Activated CD4-positive, alpha-beta T cell treated with anti-CD3 and anti-CD28 coated beads, Interleukin-10, Interleukin-2, amounts not matched to agents 100 ng/mL and 50 ng/mL, durations not matched to agents 16 hours and 8 hours (primary cell): ENCODE data around the gene SMOC1.

Source experiments
- DNase-seq: peaks from one replicate; pipeline ENCODE4 v3.0.0-alpha.2; 2020

SMOC1 gene

DNA sequence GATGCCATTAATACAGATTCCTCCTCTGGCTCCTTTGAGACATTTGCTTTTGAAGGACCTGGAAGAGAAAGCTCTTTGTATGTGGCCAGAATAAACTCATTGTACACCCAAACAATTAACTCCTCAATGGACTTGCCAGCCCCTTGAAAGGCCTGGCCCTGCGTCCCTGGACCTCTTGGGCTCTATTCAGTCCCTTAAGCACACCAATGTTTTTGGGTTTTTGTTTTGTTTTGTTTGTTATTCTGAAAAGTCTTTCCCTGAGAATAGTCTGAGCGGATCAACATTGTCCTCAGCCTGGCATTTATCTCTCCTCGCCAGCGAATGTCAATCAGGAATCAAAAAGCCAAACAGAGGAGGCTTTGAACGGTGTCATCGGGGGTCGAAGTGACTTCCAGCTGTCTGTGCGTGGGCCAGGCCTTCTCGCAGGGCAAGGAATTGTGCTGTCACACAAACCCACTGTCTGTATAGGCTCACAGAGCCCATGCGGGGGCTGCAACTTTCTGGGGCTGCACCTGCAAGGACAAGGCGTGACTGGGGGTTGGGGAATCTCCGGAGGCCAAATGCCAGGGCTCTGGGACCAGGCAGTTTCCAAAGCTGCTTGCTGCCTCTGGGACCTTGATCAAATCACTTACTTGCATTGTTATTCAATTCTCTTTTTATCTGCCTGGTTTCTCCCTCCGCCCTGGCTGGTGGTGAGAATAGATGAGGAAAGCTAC lies 108.3 kb downstream of the SMOC1 start:
- DNase-seq, result no peak

DNA sequence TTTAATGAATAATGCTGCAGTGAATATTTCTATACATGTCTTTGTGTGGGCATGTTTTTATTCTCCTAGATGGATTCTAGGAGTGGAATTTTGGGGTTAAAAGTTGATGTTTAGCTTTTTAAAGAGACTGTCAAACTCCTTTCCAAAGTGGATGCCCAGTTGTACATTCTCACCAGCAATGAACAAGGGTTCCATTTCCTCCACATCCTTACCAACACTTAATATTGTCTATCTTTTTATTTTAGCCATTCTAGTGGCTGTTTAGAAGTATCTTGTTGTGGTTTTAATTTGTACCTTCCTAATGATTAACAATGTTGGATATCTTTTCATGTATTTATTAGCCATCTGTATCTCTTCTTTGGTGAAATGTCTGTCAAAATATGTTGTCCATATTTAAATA lies 109.8 kb downstream of the SMOC1 start:
- DNase-seq, result no peak

DNA sequence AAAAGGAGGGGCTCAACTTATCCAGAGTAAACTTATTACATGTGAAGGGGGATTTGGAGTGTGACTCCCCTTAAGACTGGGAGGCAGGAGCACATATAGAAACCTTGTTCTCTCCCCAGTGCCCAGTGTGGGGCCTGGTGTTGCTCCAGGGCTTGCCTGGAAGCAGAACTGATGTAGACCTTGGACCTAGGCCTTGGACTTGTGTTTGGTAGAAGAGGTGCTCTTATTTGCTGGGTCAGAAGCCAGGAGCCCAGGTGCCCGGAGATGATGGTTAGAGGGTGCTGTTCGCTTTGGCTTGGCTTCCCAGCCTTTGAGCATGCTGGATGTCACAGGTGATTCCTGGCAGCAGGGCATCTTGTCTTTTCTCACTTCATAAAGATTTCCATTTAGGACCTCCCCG lies 110.4 kb downstream of the SMOC1 start:
- no peak for DNase-seq

DNA sequence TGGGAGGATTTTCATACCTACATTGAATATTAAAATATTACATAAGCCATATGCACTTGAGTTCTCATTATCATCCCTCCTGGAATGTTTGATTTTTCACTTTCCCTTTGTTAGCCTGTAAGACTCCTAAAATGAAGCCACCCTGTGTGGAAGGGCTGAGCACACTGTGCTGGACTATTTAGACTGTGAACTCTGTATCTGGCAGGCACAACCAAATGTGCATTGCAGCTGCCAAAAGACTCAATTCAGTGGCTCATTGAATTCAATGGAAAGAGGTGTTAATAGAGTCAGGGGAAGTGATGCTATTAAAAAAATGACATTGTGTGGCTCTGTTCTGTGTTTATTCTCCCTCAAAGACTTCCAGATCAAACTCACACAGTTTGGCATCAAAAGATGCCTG lies 111.1 kb downstream of the SMOC1 start:
- DNase-seq, result no peak

DNA sequence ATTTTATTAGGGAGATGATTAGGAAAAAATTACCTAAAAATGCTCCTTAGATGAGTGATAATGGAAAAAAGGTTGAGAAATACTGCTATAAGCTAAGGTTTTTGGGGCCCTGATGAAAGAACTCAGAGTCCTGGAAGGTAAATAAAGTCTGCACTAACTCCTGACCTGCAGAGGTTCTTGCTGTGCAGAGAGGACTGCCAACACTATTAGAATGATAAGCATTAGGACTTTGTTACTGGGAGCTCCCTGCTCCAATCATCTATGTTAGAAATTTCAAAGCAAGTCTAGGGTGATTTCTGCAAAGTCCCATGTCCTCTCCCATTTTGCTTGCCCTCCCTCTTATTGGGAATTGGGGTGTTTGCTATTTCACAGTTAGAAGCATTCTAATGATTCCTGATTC lies 112.2 kb downstream of the SMOC1 start:
- DNase-seq, result no peak

DNA sequence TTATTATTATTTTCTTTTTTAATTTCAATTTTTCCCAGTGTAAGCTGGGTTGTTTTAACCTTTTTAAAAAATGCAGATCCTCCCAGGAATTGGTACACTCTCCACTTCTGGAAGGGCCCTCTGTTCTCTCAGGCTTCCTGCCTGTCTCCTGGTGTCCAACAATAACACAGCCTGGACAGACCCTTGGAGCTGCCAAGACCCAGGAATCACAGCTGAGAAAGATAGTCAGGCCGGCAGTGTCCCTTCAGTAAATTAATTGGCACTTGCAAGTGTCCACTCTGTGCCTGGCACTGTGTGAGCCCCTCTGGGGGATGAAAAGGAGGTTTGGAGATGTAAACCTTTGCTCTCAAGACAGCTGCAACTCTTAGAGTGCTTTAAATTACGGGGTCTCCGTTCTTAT lies 113.3 kb downstream of the SMOC1 start:
- no peak for DNase-seq

DNA sequence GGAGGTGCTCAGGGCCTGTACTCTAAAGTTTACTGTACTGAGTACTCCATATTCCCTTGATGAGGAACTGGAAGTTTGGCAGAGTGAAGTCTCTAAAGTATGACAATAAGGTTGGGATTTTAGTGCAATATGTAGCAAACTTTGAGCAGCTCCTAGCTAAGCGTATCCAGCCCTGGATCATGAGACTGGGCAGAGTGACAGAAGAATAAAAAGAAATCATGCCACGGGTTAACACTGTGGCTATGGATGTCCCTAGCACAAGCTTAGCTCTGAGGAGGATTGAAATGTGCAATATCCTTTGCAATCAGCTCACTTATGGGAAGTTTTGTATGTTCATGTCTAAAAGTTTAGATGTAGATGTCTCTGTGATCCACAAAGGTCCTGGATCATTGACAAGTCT lies 114.1 kb downstream of the SMOC1 start:
- DNase-seq, result no peak

DNA sequence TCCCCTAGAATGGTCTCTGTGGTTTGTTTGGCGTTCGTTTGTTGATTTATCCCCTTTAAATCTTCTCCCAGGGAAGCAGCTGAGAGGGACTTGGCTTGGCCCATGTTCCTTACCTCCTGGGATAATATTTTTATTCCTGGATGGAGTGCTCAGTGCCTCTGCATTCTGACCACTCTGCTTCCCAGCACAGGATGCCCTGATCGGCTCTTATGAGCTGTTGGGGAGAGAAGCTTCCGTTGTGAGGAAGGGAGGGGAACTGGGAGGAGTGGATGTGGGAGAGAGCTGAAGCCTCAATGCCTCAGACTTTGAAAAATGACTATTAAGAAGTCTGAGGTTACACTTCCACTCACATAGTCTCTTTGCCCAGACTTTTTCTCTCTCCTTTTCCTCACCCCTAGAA lies 114.8 kb downstream of the SMOC1 start:
- DNase-seq, result no peak

DNA sequence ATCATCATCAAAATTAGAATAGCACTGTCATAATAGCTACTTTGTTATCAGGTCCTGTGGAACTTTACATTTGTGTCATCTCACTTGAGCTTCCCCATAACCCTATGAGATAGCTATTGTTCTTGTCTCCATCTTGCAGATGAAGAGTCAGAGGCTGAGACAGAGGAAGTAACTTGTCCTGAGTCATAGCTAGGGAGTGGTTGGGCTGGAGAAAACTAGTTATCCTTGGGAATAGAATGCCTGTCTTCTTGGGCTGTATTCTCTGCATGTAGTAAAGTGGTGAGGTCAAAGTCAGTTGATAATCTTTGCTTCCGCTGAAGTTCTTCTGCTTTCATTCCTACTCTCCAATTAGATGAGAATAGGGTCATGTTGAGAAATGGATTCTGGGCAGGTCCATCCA lies 117.0 kb downstream of the SMOC1 start:
- no peak for DNase-seq

DNA sequence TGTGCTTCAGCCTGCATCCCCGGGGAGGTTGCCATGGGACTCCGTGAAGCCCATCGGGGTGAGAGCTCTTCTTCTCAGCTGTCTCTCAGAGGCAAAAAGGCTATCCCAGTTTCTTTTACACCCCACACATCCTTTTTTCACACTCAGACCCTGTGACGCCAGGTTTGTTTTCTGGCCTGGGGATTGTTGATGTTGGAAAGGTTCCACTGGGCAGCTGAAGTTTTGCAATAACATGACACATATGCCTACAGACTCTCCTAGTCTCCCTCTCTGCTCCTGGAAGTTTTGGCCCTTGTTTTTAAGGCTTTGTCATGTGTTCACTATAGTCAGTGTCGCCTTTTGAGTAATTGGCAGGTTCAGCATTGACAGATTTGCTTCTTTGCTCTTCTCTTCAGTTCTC lies 118.6 kb downstream of the SMOC1 start:
- DNase-seq, result no peak

DNA sequence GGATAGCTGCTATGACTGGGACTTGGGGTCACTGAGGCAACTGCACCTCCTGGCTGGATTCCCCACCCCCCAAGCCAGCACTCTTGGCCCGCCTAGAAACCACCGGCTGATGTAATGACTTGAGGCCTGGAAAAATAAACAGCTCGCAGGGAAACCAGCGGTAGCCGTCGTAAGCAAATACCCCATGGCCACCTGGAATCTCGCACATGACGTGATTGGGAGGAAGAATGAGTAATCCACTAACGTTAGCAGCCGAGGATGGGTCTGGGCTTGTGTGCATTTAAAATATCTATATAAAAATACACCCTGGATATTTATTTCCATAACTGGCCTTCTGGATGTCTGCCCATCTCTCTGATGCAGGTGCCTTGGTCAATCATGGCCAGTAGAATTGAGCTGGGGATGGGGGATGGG lies 120.1 kb downstream of the SMOC1 start:
- DNase-seq, result no peak

DNA sequence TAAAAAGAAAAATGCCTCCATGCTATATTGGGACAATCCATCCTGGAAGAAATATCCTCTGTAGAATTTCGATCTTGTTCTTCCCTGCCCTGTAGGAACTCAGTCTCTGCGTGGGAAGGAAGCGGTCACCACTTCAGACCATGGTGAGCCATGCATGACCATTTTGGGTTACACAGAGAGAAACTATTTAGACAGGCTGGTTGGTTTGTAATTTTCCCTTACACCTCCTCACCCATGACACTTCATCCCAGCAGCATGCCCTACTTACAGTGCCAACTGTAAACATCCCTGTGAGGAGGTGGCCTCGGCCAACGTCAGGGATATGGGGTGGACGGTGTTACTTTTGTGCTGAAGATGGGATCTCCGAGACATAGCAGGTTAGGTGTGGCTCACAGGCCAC lies 121.4 kb downstream of the SMOC1 start:
- DNase-seq, result no peak

DNA sequence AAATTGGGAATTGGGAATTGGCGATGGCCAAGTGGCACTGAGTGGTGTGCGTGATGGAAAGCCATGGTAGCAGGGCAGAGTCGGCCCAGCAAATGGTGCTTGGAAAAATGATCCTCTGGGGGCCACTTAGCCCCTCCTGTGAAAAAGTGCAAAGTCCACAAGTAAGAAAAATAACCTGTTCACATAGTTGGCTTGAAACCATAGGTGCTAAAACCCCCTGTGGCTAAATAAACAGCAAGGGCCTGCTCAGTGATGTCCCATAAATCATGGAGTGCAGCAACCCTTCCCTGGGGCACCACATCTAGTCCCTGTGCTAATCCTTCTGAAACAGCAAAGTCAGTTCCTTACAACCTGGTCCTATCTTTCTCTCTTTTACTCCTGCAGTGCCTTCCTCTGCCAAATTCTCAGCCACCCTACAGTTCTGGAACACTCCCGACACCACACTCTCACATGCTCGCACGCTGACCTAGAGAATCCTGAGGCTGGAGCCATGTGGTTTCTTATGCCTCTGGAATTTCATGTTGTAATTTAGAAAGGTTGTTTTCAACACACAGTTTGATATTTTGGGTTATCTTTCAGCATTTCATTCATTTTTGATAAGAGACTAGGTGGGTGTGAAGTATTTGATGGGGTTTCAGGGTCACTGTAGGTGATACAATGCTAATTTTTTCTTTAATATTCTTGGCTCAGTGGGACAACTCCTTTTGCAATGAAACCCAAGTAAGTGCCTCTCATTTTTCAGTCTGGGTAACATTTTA lies 123.6 kb downstream of the SMOC1 start:
- no peak for DNase-seq

DNA sequence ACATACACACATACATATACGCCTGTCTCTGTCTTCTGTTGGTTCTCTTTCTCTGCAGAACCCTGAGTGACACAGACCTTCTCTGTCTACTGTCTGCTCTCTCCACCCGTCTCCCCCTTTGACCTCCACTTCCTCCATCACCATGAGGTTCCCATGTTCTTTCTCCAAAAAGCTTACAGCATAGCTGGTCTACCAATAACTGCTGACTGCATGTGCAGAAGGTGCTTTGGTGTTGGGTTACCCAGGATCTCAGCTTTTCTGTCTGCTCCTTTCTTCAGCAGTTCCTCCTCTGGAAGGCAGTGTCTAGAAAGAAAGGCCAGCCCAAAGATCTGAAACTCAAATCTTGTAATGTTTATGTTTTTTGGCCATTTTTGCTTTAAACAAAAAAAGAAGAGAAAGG lies 125.6 kb downstream of the SMOC1 start:
- DNase-seq, result no peak

DNA sequence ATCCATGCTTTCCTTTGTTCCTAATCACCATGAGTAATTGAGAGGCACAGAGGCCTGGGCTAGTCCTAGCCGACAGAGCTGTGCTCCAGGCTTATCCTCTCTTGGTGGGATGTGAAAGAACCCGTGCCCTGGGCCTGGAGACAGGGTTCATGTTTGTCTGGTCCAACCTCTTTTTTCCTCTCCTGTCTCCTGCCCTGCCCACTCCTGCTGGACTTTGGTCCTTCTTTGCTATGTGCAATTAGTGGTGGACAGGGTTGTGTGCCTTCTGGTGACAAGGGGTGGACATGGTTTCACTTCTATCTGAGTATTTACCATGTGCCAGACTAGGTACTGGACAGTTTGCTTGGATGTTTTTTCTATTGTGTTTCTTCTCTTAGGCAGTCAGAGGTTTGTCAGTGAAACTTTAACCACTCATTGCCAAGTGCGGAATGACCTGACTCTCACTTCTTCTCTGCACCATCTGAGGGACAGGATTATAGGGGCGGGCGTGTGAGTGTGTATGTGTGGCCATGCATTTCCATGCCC lies 126.1 kb downstream of the SMOC1 start:
- DNase-seq, result no peak

DNA sequence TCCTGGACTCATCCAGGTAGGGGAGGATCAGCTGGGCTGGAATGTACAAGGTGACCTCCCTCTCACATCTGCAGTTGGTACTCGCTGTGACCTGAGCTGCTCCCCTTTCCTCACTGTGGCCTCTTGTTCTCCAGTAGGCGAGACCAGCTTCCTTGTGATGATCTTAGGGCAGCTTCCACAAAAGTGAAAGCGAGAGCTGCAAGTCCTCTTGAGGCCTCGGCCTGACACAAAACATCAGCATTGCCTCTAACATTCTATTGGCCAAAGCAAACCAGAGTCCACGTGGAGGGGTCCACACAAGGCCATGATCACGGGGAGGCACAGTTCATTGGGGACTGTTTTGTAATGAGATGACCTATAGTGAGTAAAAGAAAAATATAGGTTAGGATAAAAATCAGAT lies 127.5 kb downstream of the SMOC1 start:
- no peak for DNase-seq

DNA sequence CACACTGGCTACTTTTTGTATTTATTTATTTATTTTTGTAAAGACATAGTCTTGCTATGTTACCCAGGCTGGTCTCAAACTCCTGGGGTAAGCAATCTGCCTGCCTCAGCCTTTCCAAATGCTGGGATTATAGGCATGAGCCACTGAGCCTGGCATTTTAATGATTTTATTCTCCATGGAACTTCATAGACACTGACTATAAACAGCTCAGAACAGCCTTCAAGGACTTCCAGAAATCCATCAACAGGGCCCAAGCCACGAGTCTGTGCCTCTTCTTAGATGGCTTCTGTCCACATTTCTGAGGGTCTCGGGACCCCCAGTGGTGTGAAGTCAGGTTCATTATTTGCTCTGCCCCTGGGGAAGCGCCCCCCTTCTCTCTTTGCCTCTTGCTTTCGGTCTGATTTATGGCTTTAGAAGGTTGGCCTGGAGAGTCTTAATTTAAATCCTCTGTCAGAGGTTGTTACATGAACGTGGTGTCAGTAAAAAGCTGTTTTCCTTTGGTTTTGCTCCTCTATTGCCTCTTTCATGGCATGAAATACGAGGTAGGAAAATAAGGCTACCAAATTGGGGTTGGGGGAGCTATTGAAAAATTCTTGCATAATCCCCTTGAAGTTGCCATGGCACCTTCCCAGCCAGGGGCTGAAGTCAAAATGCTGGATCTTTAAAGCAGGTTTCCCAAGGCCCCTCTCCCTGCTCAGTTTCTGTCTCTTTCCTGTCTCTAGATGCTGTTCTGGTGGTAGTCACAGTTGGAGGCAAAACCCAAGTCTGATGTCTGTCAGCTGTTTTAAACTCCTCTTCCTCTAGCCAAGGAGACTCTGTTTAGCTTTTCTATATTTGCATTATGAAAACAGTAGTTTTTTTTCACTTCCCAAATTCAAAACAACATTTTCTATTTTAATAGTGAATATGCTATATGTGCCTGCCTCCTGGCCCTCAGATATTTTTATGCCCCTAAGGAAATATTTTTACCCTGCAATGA lies 129.4 kb downstream of the SMOC1 start:
- no peak for DNase-seq

DNA sequence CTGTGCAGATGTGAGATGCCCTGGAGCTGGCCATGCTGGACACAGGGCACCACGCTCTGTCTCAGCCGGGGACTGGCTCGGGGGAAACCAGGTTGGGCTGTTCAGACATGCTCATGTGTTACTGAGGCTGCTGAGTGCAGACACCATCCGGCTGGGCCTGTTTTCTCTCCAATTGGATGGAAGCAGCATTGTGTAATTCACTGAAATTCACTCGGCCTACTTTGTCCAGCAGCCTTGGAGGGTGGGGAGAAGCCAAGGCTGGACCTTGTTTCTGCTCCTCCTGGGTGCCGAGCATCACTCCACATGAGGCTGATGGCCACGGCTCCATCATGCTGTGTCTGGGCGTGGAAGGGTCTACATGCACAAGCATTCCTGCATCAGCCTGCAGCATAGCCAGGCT lies 130.7 kb downstream of the SMOC1 start:
- no peak for DNase-seq

DNA sequence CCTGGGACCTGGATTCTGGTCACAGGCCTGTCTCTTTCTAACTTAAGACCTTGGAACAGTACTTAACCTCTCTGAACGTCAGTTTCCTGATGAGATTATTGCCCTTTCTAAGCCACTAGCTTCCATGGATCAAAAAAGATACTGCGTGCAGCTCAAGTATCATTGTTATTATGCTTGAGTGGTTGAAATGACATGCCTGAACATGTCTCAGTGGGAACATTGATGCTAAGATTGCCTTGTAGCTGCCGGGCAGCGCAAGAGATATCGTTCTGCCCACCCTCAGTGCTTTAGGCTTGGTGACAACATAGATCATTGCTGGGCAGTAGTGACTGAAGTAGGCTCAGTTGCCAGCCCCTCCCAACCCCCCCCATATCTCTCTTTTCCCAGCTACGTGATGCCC lies 131.9 kb downstream of the SMOC1 start:
- no peak for DNase-seq

DNA sequence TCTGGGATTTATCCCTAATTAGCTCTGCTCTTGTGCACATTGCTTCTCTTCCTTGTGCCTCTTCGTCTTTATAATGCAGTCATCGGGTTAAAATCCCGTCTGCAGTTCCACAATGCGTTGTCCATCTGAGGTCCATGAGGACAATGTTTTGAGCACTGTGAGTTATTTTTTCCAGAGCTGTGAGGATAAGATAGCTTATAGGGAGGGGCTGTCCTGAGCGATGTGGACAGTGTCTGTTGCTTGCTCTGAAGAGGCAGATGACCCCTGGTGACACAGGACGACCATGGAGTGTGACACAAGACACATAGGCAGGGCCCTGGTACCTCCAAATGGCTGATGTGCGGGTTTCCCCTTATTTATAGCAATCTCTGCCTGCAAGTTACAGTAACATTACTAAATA lies 132.5 kb downstream of the SMOC1 start:
- no peak for DNase-seq

DNA sequence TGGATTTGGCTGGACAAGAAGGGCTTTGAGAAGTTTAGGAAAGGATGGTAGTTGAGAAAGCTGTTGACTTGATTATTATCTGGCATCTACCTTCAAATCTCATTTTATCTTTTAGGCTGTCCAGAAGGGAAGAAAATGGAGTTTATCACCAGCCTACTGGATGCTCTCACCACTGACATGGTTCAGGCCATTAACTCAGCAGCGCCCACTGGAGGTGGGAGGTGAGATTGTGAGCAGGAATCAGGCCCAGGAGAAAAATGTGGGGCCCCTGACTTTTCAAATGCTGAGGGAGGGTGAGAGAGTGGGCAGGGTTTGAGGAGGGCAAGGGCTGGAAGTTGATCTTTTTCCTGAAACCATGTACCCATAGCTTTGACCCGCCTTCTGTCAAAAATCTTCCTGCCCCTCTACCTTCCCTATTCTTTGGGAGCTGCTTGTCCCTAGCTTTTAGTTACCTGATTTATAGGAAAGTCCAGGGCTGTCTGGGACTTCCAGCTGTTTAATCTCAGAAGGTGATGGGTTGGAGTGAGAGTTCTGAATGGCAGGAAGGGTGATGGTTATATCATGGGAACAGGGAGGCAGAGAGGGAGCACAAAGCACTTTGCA lies 134.2 kb downstream of the SMOC1 start:
- peak; percentile 49 for DNase-seq

DNA sequence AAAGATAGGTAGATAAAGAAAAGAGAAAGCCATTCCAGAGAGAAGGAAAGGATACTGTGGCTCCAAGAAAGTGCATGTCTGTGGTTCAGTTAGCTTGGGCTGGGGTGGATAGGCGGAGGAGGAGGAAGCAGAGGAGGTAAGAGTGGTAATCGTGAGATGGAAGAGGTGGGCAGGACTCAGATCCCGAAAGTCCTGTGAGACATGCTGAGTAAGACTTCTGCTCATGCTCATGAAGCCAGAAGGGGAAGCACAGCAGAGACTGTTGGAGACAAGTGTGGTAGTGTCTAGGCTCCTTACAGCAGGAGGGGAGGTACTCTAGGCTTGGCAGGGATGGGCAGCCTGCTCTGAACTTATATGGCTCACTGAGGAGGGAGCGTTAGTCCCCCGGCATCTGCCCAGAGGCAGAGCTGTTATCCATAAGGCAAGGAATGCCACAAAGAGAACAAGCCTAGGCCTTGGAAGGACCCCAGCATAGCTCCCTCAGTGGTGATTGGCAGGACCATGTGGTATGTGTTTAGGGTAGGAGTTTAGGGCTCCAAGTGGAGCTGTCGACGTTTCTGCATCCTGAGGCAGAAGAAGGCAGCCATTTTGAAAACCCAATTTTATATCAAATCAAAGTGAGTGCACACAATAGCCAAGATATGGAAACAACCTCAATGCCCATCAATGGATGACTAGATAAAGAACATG lies 135.3 kb downstream of the SMOC1 start:
- DNase-seq, result no peak
